H4 (cell line): Measurements from ENCODE around the gene CSKMT. TPM values are rescaled to one million over a fixed set of nuclear protein-coding genes. Genes with fewer than 3 reads are reported as not detected.
"Not testable (repeated sequence)": the region's sequence is repeated elsewhere in the genome, so short reads cannot be mapped to it uniquely, and the experiment has no call there.

Experiments
- DNase-seq: peaks from one replicate; pipeline ENCODE4 v3.0.0-alpha.2; 2015; ENCODE audit warnings: low spot score
- total RNA-seq: library from RNA; depleted of rRNA; stranded (reverse); fragments of >200 nt; shearing (Covaris generic); gene quantifications from 2 replicates; pipeline ENCODE4 v1.2.3, GENCODE V29; 2014; rRNA removed

The CSKMT gene, protein sequence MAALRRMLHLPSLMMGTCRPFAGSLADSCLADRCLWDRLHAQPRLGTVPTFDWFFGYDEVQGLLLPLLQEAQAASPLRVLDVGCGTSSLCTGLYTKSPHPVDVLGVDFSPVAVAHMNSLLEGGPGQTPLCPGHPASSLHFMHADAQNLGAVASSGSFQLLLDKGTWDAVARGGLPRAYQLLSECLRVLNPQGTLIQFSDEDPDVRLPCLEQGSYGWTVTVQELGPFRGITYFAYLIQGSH
- 7.0 and 8.4 TPM in 2 replicates for total RNA-seq

DNA sequence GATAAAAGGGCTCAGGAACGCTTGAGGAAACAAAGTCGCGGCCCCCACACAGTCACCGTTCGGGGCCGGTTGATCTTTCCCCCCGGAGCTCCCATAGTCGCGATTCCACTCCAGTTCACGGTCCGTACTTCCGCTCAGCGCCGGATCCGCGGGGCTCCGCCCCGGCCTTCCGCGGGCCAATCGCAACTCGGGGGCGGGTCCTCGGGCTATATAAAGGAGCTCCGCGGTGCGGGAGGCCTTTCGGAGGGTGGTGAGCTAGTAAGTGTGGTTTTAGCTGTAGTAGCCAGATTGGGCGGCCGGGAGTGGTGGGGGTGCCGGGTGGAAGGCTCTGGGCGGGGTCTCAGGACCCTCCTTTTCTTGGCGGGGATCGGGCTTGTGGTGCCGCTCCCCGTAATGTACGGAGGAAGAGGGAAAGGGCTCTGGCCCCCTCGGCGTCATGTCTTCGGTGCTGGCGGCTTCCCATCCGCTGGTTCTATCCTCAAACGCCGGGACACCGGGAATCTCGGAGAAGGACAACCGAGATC, at the start of gene CSKMT, which contains the start of gene C11orf98:
TSS of gene CSKMT (plus strand) at position 238 of the 524 bp plus-strand sequence. CDS start 568 bp downstream, outside the sequence.
TSS of gene C11orf98 (minus strand) at position 136 of the 524 bp plus-strand sequence. CDS start at position 95, 41 bp downstream.
- peak; percentile 84 for DNase-seq

DNA sequence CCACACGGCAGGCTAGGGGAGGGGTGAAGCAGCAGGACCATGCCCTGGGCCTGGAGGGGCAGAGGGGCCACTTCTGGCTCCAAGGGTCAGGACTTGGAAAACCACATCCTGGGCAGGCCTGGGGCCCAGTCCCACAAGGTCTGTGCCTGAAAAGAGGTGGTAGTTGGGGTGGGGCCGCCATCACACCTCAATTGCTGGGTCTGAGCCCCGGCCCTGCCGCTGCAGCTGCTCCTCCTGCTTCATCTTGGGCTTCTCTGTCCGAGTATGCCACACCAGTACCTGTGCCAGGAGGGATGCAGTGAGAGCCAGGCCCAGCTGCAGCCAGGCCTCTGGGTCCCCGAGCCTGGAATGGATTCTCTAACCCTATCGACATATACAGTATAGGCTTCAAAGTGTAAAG, 49.6 kb upstream of the CSKMT start:
- no peak for DNase-seq

DNA sequence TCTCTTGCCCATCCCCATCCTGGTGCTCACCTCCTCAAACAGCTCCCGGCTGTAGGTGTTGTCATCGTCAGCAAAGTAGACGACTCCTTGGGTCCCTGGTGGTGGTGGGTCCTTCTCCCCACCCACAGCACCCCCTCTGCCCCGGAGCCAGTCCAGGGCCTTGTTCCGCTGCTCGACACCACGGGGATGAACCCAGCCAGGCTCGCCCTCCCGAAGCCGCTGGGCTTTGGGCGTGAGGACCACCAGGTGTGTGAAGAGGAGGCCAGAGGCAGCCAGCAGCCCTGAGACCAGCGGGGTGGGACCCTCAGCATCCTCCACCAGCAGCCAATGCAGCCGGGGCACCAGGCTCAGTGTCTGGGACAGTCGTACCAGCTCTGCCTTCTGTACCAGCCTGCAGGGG, 48.2 kb upstream of the CSKMT start:
- DNase-seq = not testable (repeated sequence)

DNA sequence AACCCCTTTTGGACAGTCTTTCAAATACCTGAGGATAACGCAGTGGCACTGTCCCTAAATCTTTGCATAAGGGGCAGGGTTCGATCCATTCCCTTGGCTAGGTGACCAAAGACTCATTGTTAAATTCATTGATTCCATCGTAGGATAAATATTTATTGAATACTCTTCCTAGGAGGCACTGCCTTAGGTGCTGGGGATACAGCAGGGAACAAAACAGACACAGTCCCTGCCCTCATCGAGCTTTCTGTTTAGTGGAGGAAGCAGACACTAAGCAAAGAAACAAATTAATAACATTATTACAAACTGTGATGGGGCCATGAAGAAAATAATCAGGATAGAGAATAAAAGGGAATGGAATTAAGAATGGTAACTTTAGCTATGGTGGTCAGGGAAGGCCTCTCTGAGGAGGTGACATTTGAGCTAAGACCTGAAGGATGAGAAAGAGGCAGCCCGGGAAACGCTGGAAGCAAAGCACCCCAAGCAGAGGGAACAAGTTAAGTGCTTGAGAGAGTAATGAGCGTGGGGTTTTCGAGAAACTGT, 44.0 kb upstream of the CSKMT start:
- no peak for DNase-seq

DNA sequence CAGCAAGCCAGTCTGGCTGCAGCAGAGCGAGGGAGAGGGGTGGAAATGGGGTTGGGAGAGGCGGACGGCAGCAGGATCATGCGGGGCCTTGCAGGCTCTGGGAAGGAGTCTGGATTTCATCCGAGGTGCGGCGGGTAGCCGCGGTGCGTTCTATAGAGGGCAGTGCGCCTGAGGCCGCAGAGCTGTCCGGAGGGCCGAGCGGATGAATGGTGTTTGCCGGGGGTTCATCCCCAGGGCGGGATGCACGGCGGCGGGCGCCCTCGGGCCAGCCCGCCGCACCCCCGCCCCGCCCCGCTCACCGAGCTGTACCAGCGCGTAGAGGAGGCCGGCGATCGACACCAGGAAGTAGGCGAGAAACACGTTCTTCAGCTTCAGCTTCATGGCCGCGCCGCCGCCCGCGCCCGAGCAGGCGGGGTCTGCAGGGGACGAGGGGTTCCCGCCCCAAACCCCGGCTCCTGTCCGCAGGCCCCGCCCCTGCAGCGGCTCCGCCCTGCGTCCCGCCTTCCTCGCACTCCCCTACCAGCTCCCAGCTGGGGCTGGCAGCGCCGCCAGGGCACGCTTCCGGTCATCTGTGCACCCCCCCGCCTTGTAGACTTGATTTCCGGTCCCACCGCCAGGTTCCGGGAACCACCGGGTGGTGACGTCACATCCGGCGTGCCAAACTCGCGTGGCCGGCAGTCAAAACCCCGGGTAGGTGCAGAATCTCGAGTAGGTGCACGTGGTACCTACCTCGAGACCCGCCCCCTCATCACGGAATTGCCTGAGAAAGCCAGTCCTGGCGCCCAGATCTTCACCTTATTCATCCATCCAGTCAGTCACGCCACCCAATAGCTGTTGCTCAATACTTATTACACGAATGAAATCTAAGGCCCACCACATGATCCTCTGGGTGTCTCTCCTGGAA, 43.3 kb upstream of the CSKMT start, which contains the start of gene B3GAT3:
TSS of gene B3GAT3 (minus strand) at position 420 of the 904 bp plus-strand sequence. CDS start at position 381, 39 bp downstream.
- DNase-seq = peak; percentile 98

DNA sequence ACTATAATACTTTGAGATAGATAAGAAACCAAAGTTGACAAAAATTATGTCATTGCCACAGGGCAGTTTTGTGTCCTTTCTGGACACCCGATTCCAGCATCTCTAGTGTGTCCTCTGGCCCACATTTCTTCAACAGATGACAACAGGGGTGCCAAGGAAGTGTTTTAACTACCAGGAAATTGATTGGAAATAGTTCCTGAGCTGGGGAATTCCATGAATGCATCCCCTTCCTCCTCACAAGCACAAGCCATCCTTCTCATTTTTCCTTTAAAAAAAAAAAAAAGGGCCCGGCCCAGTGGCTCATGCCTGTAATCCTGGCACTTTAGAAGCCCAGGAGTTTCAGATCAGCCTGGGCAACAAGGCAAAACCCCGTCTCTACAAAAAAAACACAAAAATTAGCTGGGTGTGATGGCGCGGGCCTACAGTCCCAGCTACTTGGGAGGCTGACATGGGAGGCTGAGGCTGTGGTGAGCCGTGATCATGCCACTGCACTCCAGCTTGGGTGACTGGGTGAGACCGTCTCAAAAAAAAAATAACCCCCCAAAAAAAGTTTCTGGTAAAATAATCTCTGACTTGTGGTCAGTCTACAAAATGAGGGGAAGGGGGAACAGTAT, 42.5 kb upstream of the CSKMT start:
- no peak for DNase-seq

DNA sequence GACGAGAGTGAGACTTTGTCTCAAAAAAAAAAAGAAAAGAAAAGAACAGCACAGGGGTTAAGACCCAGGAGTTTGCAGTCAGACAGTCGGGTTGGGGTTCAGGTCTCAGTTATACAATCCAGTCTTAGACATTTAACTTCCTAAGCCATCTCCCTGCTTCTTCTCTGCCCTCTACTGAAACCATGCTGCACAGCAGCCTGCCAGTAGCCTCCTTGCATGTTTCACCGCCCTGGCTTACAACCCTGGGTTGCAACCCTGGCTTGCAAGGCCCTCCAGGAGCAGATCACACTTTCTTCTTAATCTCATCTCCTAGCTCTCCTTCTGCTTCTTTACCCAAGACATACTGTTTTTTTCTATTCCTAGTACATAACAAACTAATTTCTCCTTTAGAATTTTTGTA, 37.4 kb upstream of the CSKMT start:
- no peak for DNase-seq

DNA sequence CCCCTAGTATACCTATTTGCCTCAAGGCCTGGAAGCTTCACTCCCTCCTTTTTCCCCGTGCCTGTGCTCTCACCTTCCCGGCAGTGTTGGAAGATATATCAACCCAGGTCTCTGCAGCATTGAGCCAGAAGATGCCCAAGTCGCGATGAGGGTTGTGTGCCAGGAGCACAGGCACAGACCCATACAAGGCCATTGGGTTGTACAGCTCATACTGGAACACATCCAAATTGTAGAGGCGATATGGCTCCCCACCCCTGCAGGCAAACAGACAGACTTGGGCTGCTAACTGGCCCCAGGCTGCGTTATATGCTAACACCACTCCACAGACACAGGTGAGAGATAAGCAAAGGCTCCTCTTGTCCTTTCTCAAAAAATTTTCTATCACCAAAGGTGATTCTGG, 32.6 kb upstream of the CSKMT start:
- no peak for DNase-seq

DNA sequence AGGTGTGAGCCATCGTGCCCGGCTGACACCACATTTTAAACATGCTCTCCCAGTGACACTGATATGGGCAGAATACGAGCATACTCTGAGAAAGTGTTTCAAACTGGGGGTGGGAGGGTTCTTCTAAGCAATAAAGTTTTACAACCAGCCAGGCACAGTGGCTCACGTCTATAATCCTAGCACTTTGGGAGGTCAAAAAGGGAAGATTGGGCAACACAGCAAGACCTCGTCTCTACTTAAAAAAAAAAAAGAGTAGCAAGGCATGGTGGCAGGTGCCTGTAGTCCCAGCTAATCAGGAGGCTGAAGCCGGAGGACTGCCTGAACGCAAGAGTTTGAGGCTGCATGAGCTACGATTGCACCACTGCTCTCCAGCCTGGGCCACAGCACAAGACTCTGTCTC, 20.9 kb upstream of the CSKMT start:
- DNase-seq = no peak

DNA sequence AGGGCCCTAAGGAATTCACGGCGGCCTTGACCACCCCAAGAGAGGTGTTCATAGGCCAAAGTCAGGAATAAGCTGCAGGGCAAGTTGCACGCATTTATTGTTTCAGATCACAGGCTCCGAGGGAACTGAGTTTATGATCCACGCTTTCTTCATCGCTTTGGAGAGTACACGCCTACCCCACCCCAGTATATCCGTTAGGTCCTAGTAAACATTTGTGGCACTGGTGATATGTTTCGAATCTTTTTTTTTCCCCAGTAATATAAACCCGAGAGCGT, 19.5 kb upstream of the CSKMT start:
- DNase-seq = no peak

DNA sequence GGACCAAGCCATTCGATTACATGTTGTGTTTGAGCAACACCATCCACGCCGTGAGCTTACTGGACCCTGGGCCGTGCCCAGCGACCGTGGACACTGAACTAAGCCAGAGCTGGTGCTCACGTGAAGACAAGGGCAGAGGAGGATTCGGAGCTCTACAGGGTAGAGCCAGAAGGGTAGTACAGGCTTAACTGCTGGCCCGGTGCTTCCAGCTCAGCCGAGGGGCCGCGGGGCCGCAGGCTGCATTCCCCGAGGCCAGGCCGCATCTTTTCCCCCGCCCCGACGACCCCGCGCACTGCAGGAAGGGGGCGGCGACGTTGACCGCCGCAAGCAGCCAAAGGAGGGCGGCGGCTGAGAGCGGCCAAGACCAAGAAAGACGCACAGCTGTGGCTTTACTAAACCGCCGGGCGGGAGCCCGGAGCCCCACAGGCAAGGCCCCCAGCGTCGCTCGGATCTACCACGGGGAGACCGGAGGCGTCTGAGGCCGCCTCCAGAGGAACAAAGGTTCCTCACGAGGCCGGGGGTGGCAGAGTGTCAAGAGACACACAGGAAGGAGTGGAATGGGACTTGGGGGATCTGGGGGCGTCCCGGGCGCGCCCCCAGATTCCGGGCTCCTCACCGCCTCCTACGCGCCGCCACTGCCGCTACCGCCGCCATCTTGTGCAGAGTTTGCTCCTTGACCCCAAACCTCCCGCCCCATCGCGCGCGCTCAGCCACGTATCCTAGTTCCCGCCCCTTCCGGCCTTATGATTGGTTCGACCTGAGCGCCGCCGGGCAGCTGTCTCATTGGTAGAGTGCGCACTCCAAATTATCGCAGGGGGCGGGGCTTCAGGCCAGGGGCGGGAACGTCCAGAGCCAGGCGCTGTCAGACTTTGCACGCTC, 18.9 kb upstream of the CSKMT start, which contains the start of gene GANAB:
TSS of gene GANAB (minus strand) at position 668 of the 879 bp plus-strand sequence. CDS start at position 654, 14 bp downstream.
- peak; percentile 97 for DNase-seq

DNA sequence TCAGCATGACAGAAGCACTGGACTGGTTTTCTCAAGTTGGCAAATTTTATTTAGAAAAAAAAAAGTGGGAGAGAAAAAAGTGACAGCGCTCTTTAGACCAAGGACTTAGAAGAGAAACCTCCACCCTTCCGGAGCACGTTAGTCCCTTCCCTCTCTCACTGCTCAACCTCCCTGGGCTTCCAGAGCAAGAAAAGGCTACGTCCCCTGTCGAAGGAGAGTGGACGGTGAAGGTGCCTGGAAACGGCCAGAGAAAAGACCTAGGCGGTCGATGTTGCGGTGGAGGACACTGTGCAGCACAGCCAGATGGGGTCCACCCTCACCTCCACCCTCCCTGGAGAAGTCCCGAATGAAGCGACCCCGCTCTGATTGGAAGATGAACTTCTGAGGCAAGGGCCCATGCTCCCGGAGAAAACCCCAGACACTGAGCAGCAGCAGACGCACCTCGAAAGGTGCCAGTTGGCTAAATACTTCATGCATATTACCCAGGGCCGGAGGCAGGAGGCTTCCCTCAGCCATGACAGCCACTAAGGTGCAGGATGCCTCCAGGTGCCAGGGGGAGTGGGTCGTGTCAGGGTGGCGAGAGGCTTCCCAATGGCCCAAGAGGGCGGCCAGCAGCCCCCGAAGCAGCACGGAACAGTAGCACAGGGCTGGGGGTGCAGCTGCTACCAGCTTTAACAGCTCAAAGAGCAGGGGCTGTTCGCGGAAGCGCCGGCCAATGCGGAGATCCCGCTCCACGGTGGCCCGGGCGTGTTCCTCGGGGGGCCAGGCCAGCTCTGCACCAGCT, 18.1 kb upstream of the CSKMT start:
- DNase-seq = no peak

DNA sequence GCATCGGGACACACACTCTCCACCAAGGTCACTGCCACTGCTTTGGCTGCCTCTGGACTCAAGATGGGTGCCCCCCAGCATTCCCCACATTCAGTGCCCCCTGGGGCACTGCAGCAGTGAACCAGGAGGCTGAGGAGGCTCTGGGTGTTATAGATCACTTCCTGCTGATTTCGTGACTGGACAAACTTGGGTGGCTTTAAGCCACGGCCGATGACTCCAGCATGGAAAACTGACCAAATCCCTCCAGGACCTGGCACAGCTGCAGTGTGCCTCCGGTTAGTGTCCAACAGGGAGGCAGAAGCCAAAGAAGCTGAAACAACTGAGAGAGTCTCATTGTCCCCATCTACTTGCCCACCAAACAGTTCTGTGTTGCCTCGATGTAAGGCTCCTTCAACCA, 17.5 kb upstream of the CSKMT start:
- no peak for DNase-seq

DNA sequence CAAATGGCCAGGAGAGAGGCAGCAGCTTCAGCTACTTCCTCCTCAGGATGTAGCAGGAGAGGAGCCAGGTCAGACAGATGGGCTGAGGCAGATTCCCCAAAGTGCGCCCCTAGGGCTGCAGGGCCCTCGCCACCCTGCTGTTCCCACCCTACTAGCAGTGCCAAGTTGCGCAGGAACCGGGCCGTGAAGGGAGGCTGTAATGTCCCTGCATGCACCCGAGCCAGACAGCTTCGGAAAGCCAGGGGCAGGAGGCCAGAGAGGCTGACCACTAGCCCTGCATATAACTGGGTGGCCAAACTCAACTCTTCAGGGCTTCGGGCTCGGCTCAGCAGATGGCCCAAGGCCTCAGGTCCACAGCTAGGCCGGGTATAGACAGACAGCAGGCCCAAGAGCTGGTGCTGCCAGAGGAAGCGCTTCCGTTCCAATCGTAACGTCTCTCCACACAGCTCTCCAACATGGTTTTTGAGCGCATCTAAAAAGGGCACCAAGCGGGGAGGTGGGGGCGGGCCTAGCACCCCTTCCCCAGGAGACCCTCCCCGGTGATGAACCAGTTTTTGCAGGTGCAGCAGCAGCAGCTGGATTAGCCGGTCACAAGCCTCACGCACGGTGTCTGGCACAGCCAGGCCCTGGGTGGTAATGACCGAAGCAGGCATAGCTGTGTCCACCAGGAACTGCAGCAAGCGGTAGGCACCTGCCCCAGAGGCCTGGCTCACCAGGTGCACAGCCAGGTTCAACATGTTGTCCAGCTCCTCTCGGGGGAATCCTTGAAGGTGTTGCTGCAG, 16.7 kb upstream of the CSKMT start:
- no peak for DNase-seq

DNA sequence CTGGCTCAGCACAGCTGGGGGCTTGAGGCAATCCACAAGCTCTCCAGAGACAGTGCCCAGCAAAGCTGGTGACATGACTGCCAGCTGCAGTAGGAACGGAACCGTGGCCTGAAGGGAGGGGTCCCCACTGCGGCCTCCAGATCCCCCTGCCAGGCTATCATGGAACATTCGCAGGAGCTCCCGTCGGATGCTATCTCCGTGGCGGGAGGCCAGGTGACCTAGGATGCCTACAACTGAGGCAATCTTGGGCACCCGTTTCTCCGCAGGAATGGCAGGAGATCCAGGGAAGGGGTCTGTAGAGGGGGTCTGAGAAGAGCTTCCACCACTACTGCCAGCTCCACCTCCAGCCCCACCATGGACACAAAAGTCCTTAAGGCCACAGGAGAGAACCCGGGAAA, 16.1 kb upstream of the CSKMT start:
- no peak for DNase-seq

DNA sequence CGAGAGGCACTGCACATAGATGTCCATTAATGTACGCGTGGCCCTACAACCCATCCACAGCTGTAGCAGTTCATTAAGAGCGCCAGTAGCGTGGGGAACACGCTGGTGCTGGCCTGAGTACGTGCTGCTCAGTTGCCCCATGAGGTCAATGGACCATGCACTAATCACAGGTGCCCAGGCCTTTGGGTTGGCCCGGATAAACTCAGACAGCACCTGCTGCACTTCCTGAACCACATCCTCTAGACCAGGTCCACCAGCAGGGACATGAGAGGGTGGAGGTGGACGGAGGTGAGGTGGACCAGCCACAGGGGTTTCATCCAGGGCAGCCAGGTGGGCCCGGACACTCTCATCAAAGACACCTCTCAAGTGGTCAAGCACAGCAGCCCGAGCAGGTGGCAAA, 15.6 kb upstream of the CSKMT start:
- DNase-seq = no peak

DNA sequence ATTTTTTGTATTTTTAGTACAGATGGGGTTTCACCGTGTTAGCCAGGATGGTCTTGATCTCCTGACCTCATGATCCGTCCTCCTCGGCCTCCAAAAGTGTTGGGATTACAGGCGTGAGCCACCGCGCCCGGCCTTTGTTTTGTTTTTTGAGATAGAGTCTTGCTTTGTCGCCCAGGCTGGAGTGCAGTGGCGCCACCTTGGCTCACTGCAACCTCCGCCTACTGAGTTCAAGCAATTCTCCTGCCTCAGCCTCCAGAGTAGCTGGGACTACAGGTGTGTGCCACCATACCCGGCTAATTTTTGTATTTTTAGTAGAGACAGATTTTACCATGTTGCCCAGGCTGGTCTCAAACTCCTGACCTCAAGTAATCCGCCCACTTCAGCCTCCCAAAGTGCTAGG, 14.8 kb upstream of the CSKMT start:
- DNase-seq = not testable (repeated sequence)

DNA sequence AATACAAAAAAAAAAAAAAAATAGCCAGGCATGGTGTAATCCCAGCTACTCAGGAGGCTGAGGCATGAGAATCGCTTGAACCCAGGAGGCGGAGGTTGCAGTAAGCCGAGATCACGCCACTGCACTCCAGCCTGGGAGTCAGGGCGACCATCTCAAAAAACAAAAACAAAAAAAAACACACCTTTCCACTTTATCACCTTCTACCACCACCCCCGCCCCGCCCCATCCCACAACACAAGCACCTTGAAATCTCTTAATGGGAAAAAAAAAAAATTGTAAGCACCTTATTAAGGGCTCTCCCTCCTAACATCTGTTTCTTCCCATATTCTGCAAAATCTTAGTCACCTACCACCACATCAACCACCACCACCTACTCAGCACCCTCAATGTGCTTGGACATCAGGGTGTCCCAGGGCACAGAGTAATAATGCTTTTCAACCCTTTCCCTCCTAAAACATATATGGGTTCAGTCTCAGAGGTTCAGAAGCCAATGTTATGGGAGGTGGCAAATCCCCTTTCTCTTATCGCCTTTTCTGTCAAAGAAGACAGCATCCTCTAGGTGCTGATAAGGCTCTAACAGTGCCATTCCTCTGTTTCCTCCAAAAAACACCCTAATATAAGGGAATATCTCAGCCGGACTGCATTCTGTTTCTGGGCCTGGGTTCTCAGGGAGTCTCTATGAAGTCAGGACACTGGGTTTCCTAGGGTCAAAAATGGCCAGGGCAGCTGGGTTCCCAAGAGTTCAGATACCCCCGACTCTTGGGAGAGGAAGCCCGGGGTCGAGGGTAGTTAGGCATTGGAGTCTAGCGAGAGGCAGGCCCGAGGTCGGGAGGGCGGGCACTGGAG, 12.7 kb upstream of the CSKMT start:
- no peak for DNase-seq
